Esophagus squamous epithelium (tissue), 4 donors: ENCODE data around the gene TSR2.

Experiments used
- CTCF ChIP-seq, 6 experiments: fragments of 450-650 bp in 4 of 6; fragments of 200-600 bp in 2 of 6; sonication (generic) in 2 of 6; IDR thresholded peaks; one replicate each; pipeline ENCODE4 v1.5.1; 2016 to 2019; ENCODE audit warnings: antibody characterized with exemption in 6 of 6, mild to moderate bottlenecking in 4 of 6, moderate library complexity in 4 of 6
- POLR2A ChIP-seq, 4 donors: fragments of 450-650 bp; IDR thresholded peaks; one replicate each; pipeline ENCODE4 v1.6.1; 2017; ENCODE audit warnings: antibody characterized with exemption in 4 of 4, mild to moderate bottlenecking in 4 of 4, moderate library complexity in 3 of 4

DNA sequence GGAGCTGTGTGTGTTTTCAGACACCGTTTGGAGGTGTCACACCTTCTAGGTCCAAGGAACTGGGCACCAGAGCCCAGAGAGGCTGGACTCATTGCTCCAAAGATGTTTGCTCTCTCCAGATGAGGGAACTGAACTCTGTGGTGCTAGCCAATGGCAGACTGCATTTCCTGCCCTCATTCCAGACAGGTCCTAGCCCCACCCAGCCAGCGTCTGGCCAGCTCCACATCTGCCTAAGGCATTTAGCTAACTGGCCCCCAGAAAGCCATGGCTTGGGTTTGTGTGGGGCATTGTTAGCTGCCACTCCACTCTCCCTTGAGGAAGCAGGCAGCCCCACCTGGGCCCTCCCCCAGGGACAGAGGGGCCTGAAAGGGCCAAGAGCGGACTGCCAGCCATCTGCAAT lies 44.5 kb downstream of the TSR2 start:
- TF ChIP-seq CTCF (IDR thresholded peaks at IDR 0.05) (no peak), POLR2A (IDR thresholded peaks at IDR 0.05) (no peak)
